GM23338 (cell line): ENCODE results near the gene NTMT2. TPM values are rescaled to one million over a fixed set of nuclear protein-coding genes. Genes with fewer than 3 reads are reported as not detected.
A peak's percentile ranks its signal among the peaks of the same experiment; 100 is the strongest.

Source experiments
- ATAC-seq: fragments of 200-7000 bp; cut with Tn5 transposase; 3 replicates; pipeline ENCODE4 v1.9.1; 2020
- DNase-seq: peaks from one replicate; pipeline ENCODE4 v3.0.0-alpha.2; 2015; ENCODE audit warnings: low spot score
- H2AFZ ChIP-seq: fragments of 200-600 bp; sonication (generic); 2 replicates; pipeline ENCODE4 v1.8.0; 2016; ENCODE audit warnings: antibody characterized with exemption, mild to moderate bottlenecking, moderate library complexity
- H3F3A ChIP-seq: fragments of 200-600 bp; sonication (generic); replicated peaks from 2 replicates; pipeline ENCODE4 v1.8.0; 2017; ENCODE audit warnings: antibody characterized with exemption, mixed run types, low read depth
- H3K27ac ChIP-seq: fragments of 200-600 bp; sonication (generic); 2 replicates; pipeline ENCODE4 v1.6.1; 2016; ENCODE audit warnings: low read depth
- H3K27me3 ChIP-seq: fragments of 200-600 bp; sonication (generic); 2 replicates; pipeline ENCODE4 v1.8.0; 2016; ENCODE audit warnings: mild to moderate bottlenecking, mixed run types, moderate library complexity; ENCODE audit not compliant: insufficient read depth
- H3K36me3 ChIP-seq: fragments of 200-600 bp; sonication (generic); 2 replicates; pipeline ENCODE4 v1.8.0; 2016; ENCODE audit warnings: mild to moderate bottlenecking; ENCODE audit not compliant: insufficient read depth
- H3K4me1 ChIP-seq: fragments of 200-600 bp; sonication (generic); 2 replicates; pipeline ENCODE4 v1.8.0; 2016; ENCODE audit warnings: mild to moderate bottlenecking, moderate library complexity; ENCODE audit not compliant: insufficient read depth
- H3K4me2 ChIP-seq: fragments of 200-600 bp; sonication (generic); 2 replicates; pipeline ENCODE4 v1.7.1; 2017; ENCODE audit warnings: mixed run types
- H3K4me3 ChIP-seq: fragments of 200-600 bp; sonication (generic); 2 replicates; pipeline ENCODE4 v1.6.1; 2016; ENCODE audit warnings: mixed run types
- H3K79me2 ChIP-seq: fragments of 200-600 bp; sonication (generic); replicated peaks from 2 replicates; pipeline ENCODE4 v1.8.0; 2017; ENCODE audit warnings: mild to moderate bottlenecking; ENCODE audit not compliant: insufficient read depth
- H3K9me2 ChIP-seq: fragments of 200-600 bp; sonication (generic); 2 replicates; pipeline ENCODE4 v1.8.0; 2017; ENCODE audit not compliant: insufficient read depth
- H4K20me1 ChIP-seq: fragments of 200-600 bp; sonication (generic); replicated peaks from 2 replicates; pipeline ENCODE4 v1.8.0; 2017; ENCODE audit warnings: mild to moderate bottlenecking; ENCODE audit not compliant: insufficient read depth
- H3K27ac Mint-ChIP-seq: 2 replicates; pipeline ENCODE4 v1.8.0; 2020; ENCODE audit warnings: inconsistent platforms, mild to moderate bottlenecking, moderate library complexity, mixed read lengths
- H3K27me3 Mint-ChIP-seq: 3 replicates; pipeline ENCODE4 v1.8.0; 2022; ENCODE audit warnings: low read depth, mild to moderate bottlenecking, moderate library complexity, mixed read lengths, inconsistent platforms; ENCODE audit not compliant: insufficient read depth, poor library complexity
- H3K36me3 Mint-ChIP-seq: 3 replicates; pipeline ENCODE4 v1.8.0; 2021; ENCODE audit warnings: low read depth, mild to moderate bottlenecking, inconsistent platforms, moderate library complexity, mixed read lengths
- H3K4me1 Mint-ChIP-seq: 3 replicates; pipeline ENCODE4 v1.8.0; 2020; ENCODE audit warnings: mild to moderate bottlenecking, inconsistent platforms, mixed read lengths
- H3K4me3 Mint-ChIP-seq: 3 replicates; pipeline ENCODE4 v1.8.0; 2021; ENCODE audit warnings: moderate library complexity, mild to moderate bottlenecking, inconsistent platforms, mixed read lengths
- H3K9me3 Mint-ChIP-seq: 3 replicates; pipeline ENCODE4 v1.8.0; 2020; ENCODE audit warnings: moderate library complexity, mild to moderate bottlenecking, inconsistent platforms, mixed read lengths
- EZH2 ChIP-seq: fragments of 200-600 bp; sonication (generic); IDR thresholded peaks from one replicate; pipeline ENCODE4 v1.8.0; 2017; ENCODE audit warnings: antibody characterized with exemption, mild to moderate bottlenecking, low read depth; ENCODE audit not compliant: unreplicated experiment
- EZH2phosphoT487 ChIP-seq: fragments of 200-600 bp; sonication (generic); IDR thresholded peaks from one replicate; pipeline ENCODE4 v1.8.1; 2018; ENCODE audit warnings: antibody characterized with exemption; ENCODE audit not compliant: unreplicated experiment
- ZNF114 ChIP-seq: fragments of 250-450 bp; sonication (Bioruptor Pico); IDR thresholded peaks from 2 replicates; pipeline ENCODE4 v1.5.0; 2020; ENCODE audit warnings: mild to moderate bottlenecking, moderate library complexity
- polyA plus RNA-seq: library from polyadenylated mRNA; unstranded; fragments of >200 nt; fragmentation: Nextera tagmentation; extraction: Ambion mirVana; gene quantifications from 2 replicates; pipeline ENCODE4 v1.2.1, GENCODE V29; 2016
- total RNA-seq: library from RNA; depleted of rRNA; stranded (reverse); fragments of >200 nt; shearing (Covaris generic); gene quantifications from 2 replicates; pipeline ENCODE4 v1.2.3, GENCODE V29; 2014
- TF ChIP-seq, protein P1 (sequence below): fragments of 250-450 bp; sonication (Bioruptor Pico); IDR thresholded peaks from 2 replicates; pipeline ENCODE4 v1.5.0; 2020; ENCODE audit warnings: mild to moderate bottlenecking, moderate library complexity
- TF ChIP-seq, protein P2 (sequence below), 2 experiments: fragments of 200-600 bp in 1 of 2; sonication (generic) in 1 of 2; conservative IDR thresholded peaks; 2 replicates each; pipeline versions ENCODE4 v1.5.1 to v1.6.1; 2016 to 2017; ENCODE audit warnings: antibody characterized with exemption in 2 of 2, low read depth in 2 of 2, mild to moderate bottlenecking in 2 of 2, moderate library complexity in 1 of 2
- TF ChIP-seq, protein P3 (sequence below): IDR thresholded peaks from 2 replicates; pipeline ENCODE4 v1.6.1; 2016; ENCODE audit warnings: antibody characterized with exemption

Gene NTMT2
- total and polyA plus RNA-seq, 2 experiments from 2014 or later: 0.48 TPM; not detected in 1

DNA sequence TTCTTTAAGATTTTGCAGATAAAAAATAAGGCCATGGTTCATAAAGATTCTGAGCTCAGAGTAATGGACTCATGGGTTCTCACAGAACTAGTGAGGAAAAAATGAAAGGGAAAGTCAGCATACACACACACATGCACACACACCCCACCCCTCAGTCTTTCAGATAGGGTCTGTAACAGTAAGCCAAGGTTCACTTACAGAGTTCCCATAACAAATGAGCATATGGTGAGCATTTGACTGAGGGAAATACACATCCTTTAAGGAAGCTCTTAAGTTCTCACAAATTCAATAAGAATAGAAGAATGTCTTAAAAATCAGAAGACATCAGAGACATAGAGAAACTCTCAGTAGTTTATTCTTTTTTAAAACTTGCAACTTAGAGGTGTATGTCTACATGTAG lies 57.9 kb downstream of the NTMT2 start (continued):
- TF ChIP-seq, protein P1, sequence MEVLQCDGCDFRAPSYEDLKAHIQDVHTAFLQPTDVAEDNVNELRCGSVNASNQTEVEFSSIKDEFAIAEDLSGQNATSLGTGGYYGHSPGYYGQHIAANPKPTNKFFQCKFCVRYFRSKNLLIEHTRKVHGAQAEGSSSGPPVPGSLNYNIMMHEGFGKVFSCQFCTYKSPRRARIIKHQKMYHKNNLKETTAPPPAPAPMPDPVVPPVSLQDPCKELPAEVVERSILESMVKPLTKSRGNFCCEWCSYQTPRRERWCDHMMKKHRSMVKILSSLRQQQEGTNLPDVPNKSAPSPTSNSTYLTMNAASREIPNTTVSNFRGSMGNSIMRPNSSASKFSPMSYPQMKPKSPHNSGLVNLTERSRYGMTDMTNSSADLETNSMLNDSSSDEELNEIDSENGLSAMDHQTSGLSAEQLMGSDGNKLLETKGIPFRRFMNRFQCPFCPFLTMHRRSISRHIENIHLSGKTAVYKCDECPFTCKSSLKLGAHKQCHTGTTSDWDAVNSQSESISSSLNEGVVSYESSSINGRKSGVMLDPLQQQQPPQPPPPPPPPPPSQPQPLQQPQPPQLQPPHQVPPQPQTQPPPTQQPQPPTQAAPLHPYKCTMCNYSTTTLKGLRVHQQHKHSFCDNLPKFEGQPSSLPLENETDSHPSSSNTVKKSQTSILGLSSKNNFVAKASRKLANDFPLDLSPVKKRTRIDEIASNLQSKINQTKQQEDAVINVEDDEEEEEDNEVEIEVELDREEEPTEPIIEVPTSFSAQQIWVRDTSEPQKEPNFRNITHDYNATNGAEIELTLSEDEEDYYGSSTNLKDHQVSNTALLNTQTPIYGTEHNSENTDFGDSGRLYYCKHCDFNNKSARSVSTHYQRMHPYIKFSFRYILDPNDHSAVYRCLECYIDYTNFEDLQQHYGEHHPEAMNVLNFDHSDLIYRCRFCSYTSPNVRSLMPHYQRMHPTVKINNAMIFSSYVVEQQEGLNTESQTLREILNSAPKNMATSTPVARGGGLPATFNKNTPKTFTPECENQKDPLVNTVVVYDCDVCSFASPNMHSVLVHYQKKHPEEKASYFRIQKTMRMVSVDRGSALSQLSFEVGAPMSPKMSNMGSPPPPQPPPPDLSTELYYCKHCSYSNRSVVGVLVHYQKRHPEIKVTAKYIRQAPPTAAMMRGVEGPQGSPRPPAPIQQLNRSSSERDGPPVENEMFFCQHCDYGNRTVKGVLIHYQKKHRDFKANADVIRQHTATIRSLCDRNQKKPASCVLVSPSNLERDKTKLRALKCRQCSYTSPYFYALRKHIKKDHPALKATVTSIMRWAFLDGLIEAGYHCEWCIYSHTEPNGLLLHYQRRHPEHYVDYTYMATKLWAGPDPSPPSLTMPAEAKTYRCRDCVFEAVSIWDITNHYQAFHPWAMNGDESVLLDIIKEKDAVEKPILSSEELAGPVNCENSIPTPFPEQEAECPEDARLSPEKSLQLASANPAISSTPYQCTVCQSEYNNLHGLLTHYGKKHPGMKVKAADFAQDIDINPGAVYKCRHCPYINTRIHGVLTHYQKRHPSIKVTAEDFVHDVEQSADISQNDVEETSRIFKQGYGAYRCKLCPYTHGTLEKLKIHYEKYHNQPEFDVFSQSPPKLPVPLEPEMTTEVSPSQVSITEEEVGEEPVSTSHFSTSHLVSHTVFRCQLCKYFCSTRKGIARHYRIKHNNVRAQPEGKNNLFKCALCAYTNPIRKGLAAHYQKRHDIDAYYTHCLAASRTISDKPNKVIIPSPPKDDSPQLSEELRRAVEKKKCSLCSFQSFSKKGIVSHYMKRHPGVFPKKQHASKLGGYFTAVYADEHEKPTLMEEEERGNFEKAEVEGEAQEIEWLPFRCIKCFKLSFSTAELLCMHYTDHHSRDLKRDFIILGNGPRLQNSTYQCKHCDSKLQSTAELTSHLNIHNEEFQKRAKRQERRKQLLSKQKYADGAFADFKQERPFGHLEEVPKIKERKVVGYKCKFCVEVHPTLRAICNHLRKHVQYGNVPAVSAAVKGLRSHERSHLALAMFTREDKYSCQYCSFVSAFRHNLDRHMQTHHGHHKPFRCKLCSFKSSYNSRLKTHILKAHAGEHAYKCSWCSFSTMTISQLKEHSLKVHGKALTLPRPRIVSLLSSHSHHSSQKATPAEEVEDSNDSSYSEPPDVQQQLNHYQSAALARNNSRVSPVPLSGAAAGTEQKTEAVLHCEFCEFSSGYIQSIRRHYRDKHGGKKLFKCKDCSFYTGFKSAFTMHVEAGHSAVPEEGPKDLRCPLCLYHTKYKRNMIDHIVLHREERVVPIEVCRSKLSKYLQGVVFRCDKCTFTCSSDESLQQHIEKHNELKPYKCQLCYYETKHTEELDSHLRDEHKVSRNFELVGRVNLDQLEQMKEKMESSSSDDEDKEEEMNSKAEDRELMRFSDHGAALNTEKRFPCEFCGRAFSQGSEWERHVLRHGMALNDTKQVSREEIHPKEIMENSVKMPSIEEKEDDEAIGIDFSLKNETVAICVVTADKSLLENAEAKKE (CRISPR knock-in tag): no peak

DNA sequence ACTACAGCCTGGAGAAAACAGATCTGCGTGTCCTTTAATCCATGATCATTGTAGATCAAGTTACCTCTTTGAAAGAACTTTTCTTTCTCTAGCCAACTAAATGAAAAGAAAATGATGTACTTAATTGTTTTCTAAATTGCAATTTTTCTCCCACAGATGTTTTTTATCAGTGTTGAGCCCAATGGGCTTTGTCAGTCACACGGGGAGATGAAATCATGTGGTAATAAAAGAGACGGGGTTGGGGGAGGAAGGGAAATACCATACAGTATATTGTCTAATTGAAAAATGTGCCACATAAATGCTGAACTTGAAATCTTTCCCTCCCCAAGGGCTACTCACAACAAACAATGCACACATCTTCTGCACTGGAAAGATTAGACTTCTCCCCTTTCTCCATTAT lies 58.4 kb downstream of the NTMT2 start:
- H3F3A ChIP-seq: no peaks in the 10 kb centered on the region
- Mint-ChIP-seq H3K36me3 (peaks cover 14% of the 10 kb centered on the region), H3K4me3 (no peak overlapping the region), H3K9me3 (peaks cover 18% of the 10 kb centered on the region), H3K4me1 (peaks cover 13% of the 10 kb centered on the region), H3K27me3 (no peaks in the 10 kb centered on the region), H3K27ac (no peak overlapping the region)
- peaks cover 12% of the 10 kb centered on the region for H3K4me1 ChIP-seq
- H3K79me2 ChIP-seq: no peaks in the 10 kb centered on the region
- no peaks in the 10 kb centered on the region for H4K20me1 ChIP-seq
- no peak overlapping the region for H2AFZ ChIP-seq
- peaks cover 11% of the 10 kb centered on the region; the same call in 1 of the 2 replicates for H3K36me3 ChIP-seq
- ATAC-seq (no peak), DNase-seq (no peak)
- no peak overlapping the region for H3K4me3 ChIP-seq
- peak overlapping the region; percentile 30; the same call in 1 of the 2 replicates for H3K4me2 ChIP-seq
- no peaks in the 10 kb centered on the region for H3K9me2 ChIP-seq
- H3K27ac ChIP-seq: no peak overlapping the region
- no peaks in the 10 kb centered on the region for H3K27me3 ChIP-seq
- TF ChIP-seq EZH2phosphoT487: no peak
- TF ChIP-seq, protein P2, sequence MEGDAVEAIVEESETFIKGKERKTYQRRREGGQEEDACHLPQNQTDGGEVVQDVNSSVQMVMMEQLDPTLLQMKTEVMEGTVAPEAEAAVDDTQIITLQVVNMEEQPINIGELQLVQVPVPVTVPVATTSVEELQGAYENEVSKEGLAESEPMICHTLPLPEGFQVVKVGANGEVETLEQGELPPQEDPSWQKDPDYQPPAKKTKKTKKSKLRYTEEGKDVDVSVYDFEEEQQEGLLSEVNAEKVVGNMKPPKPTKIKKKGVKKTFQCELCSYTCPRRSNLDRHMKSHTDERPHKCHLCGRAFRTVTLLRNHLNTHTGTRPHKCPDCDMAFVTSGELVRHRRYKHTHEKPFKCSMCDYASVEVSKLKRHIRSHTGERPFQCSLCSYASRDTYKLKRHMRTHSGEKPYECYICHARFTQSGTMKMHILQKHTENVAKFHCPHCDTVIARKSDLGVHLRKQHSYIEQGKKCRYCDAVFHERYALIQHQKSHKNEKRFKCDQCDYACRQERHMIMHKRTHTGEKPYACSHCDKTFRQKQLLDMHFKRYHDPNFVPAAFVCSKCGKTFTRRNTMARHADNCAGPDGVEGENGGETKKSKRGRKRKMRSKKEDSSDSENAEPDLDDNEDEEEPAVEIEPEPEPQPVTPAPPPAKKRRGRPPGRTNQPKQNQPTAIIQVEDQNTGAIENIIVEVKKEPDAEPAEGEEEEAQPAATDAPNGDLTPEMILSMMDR (conservative IDR thresholded peaks at IDR 0.05; ENCODE audit: low read depth in 2 of 2): no peak
- TF ChIP-seq, protein P3, sequence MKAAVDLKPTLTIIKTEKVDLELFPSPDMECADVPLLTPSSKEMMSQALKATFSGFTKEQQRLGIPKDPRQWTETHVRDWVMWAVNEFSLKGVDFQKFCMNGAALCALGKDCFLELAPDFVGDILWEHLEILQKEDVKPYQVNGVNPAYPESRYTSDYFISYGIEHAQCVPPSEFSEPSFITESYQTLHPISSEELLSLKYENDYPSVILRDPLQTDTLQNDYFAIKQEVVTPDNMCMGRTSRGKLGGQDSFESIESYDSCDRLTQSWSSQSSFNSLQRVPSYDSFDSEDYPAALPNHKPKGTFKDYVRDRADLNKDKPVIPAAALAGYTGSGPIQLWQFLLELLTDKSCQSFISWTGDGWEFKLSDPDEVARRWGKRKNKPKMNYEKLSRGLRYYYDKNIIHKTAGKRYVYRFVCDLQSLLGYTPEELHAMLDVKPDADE: no peak
- TF ChIP-seq ZNF114 (CRISPR knock-in tag): no peak
- TF ChIP-seq, protein P1 (CRISPR knock-in tag): no peak
- no peak for TF ChIP-seq EZH2
